GM23248 (cell line): Measurements from ENCODE around the gene WARS2.

Experiments used
- EZH2 ChIP-seq: fragments of 200-600 bp; sonication (generic); IDR thresholded peaks from 2 replicates; pipeline ENCODE4 v1.6.1; 2018; ENCODE audit warnings: antibody characterized with exemption, mild to moderate bottlenecking; ENCODE audit not compliant: insufficient read depth, poor library complexity, severe bottlenecking
- EZH2phosphoT487 ChIP-seq: fragments of 200-600 bp; sonication (generic); IDR thresholded peaks from 2 replicates; pipeline ENCODE4 v1.6.1; 2018; ENCODE audit warnings: antibody characterized with exemption, moderate library complexity, mild to moderate bottlenecking, low read depth; ENCODE audit not compliant: insufficient read depth

GRCh38 chr1:119181218-119181617 lies 40.8 kb upstream of the WARS2 start:
- TF ChIP-seq EZH2 (no peak), EZH2phosphoT487 (no peak)
